Measurements from ENCODE around the gene PRSS22.
"Not testable (repeated sequence)": the region's sequence is repeated elsewhere in the genome, so short reads cannot be mapped to it uniquely, and the experiment has no call there.

DNA sequence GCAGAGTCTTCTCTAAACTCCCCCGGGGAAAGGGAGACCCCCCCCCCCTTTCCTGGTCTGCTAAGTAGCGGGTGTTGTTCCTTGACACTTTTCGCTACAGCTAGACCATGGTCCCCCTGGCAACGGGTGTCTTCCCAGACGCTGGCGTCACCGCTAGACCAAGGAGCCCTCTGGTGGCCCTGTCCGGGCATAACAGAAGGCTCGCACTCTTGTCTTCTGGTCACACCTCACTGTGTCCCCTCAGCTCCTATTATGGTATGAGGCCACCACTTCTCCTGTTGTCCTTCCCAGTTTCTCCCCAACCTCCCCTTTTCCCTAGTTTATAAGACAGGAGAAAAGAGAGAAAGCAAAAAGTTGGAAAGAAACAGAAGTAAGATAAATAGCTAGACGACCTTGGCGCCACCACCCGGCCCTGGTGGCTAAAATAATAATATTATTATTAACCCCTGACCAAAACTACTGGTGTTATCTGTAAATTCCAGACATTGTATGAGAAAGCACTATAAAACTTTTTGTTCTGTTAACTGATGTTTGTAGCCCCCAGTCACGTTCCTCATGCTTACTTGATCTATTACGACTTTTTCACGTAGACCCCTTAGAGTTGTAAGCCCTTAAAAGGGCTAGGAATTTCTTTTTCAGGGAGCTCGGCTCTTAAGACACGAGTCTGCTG lies 49.2 kb upstream of the PRSS22 start:
- TF ChIP-seq, protein P1, sequence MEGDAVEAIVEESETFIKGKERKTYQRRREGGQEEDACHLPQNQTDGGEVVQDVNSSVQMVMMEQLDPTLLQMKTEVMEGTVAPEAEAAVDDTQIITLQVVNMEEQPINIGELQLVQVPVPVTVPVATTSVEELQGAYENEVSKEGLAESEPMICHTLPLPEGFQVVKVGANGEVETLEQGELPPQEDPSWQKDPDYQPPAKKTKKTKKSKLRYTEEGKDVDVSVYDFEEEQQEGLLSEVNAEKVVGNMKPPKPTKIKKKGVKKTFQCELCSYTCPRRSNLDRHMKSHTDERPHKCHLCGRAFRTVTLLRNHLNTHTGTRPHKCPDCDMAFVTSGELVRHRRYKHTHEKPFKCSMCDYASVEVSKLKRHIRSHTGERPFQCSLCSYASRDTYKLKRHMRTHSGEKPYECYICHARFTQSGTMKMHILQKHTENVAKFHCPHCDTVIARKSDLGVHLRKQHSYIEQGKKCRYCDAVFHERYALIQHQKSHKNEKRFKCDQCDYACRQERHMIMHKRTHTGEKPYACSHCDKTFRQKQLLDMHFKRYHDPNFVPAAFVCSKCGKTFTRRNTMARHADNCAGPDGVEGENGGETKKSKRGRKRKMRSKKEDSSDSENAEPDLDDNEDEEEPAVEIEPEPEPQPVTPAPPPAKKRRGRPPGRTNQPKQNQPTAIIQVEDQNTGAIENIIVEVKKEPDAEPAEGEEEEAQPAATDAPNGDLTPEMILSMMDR (conservative IDR thresholded peaks at IDR 0.05; ENCODE audit: low read length) = peak; percentile 44
- TF ChIP-seq EZH2phosphoT487 (IDR thresholded peaks at IDR 0.05; ENCODE audit: borderline replicate concordance) = not testable (repeated sequence)
